Keratinocyte (primary cell): ENCODE measurements around the gene SH2D4B. TPM values are rescaled to one million over a fixed set of nuclear protein-coding genes. Genes with fewer than 3 reads are reported as not detected.
"Not testable (repeated sequence)": the region's sequence is repeated elsewhere in the genome, so short reads cannot be mapped to it uniquely, and the experiment has no call there.

Source experiments
- DNase-seq: peaks from one replicate; pipeline ENCODE4 v3.0.0-alpha.2; 2011; ENCODE audit warnings: low read depth, missing footprints, low spot score
- FAIRE-seq: peaks from 2 replicates; lab custom pipeline; 2011; peaks lifted over from hg19 to GRCh38; lab: Jason Lieb, UNC
- H2AFZ ChIP-seq: 2 replicates; pipeline ENCODE4 v1.6.0; 2012; ENCODE audit warnings: low read length, control low read depth, inconsistent platforms; ENCODE audit not compliant: control insufficient read depth
- H3K27ac ChIP-seq: 2 replicates; pipeline ENCODE4 v1.5.1; 2011; ENCODE audit warnings: low read length; ENCODE audit not compliant: control insufficient read depth, insufficient read depth
- H3K27me3 ChIP-seq: 3 replicates; pipeline ENCODE4 v1.6.0; 2011; ENCODE audit warnings: low read length; ENCODE audit not compliant: control insufficient read depth, insufficient read depth; ENCODE audit errors: extremely low read depth
- H3K36me3 ChIP-seq, 2 experiments: 2 replicates in 1 of 2; 3 replicates in 1 of 2; pipeline ENCODE4 v1.5.1; 2011; ENCODE audit warnings: low read length in 2 of 2, mild to moderate bottlenecking in 1 of 2; ENCODE audit not compliant: control insufficient read depth in 2 of 2, insufficient read depth in 2 of 2; ENCODE audit errors: extremely low read depth in 1 of 2
- H3K4me1 ChIP-seq: 3 replicates; pipeline ENCODE4 v1.5.1; 2011; ENCODE audit warnings: low read length; ENCODE audit not compliant: control insufficient read depth, insufficient read depth; ENCODE audit errors: extremely low read depth
- H3K4me2 ChIP-seq: 3 replicates; pipeline ENCODE4 v1.6.0; 2011; ENCODE audit warnings: low read depth, low read length; ENCODE audit not compliant: control insufficient read depth, insufficient read depth; ENCODE audit errors: extremely low read depth
- H3K4me3 ChIP-seq, 3 experiments: fragments of 200-600 bp in 1 of 3; sonication (generic) in 1 of 3; 2 replicates in 2 of 3; 3 replicates in 1 of 3; pipeline ENCODE4 v1.5.1; 2011 to 2016; ENCODE audit warnings: low read length in 3 of 3, mild to moderate bottlenecking in 3 of 3, control low read depth in 2 of 3, inconsistent platforms in 1 of 3, low read depth in 1 of 3, mixed read lengths in 1 of 3, mixed run types in 1 of 3, moderate library complexity in 1 of 3; ENCODE audit not compliant: control insufficient read depth in 2 of 3, insufficient read depth in 2 of 3; ENCODE audit errors: extremely low read depth in 1 of 3
- H3K79me2 ChIP-seq: 2 replicates; pipeline ENCODE4 v1.6.0; 2012; ENCODE audit warnings: low read length; ENCODE audit not compliant: control insufficient read depth, insufficient read depth
- H3K9ac ChIP-seq: 3 replicates; pipeline ENCODE4 v1.6.0; 2011; ENCODE audit warnings: low read length; ENCODE audit not compliant: control insufficient read depth, insufficient read depth; ENCODE audit errors: extremely low read depth
- H3K9me1 ChIP-seq: 3 replicates; pipeline ENCODE4 v1.6.0; 2011; ENCODE audit warnings: low read length; ENCODE audit not compliant: control insufficient read depth, insufficient read depth; ENCODE audit errors: extremely low read depth
- H3K9me3 ChIP-seq: 2 replicates; pipeline ENCODE4 v1.5.1; 2012; ENCODE audit warnings: low read depth, low read length; ENCODE audit not compliant: control insufficient read depth
- H4K20me1 ChIP-seq: 3 replicates; pipeline ENCODE4 v1.6.0; 2011; ENCODE audit warnings: low read length; ENCODE audit not compliant: control insufficient read depth, insufficient read depth; ENCODE audit errors: extremely low read depth
- CTCF ChIP-seq, 3 experiments: IDR thresholded peaks in 1 of 3; conservative IDR thresholded peaks in 1 of 3; optimal IDR thresholded peaks in 1 of 3; 2 replicates in 2 of 3; 3 replicates in 1 of 3; pipeline versions ENCODE3 to v1.5.1; 2011; ENCODE audit warnings: low read length in 3 of 3, mild to moderate bottlenecking in 3 of 3, moderate library complexity in 2 of 3, control low read depth in 1 of 3, inconsistent platforms in 1 of 3; ENCODE audit not compliant: insufficient read depth in 2 of 3; ENCODE audit errors: extremely low read depth in 1 of 3
- EZH2 ChIP-seq: IDR thresholded peaks from one replicate; pipeline ENCODE4 v1.6.1; 2012; ENCODE audit warnings: inconsistent platforms, mild to moderate bottlenecking, low read length, moderate library complexity
- dilution Hi-C: fragments of 300-500 bp; cut with MboI; formaldehyde crosslinking; loops from one replicate; pipeline ENCODE4 v1.7.0; 2020; ENCODE audit warnings: low sequenced_read_pairs; ENCODE audit not compliant: extremely low pct_ligation_motif_present
- polyA plus RNA-seq, 5 experiments: library from polyadenylated mRNA; depleted of rRNA in 3 of 5; stranded (reverse) in 3 of 5; stranded (forward) in 1 of 5; unstranded in 1 of 5; fragments of >200 nt; gene quantifications; 1 replicate in 1 of 5; 2 replicates in 3 of 5; 3 replicates in 1 of 5; pipeline versions ENCODE4 v1.2.1 to v1.2.3, GENCODE V29; 2011 to 2012; ENCODE audit warnings: missing spikeins in 2 of 5, low read depth in 1 of 5, low replicate concordance in 1 of 5

Gene SH2D4B
- polyA plus RNA-seq, 1 donor (not counting 4 experiments of a cell fraction or from before 2014, with no cell fraction given), result 0.22 TPM

- no peak for DNase-seq
- Histone ChIP-seq H4K20me1 (no peaks in the 10 kb centered on the region), H3K9me3 (no peaks in the 10 kb centered on the region), H3K27ac (no peak overlapping the region), H3K4me2 (no peak overlapping the region), H3K4me1 (peaks cover 3% of the 10 kb centered on the region), H3K9me1 (no peaks in the 10 kb centered on the region), H3K36me3 (no peaks in the 10 kb centered on the region), H3K4me3 (no peak overlapping the region), H3K27me3 (no peaks in the 10 kb centered on the region), H3K79me2 (no peaks in the 10 kb centered on the region), H3K9ac (no peak overlapping the region), H2AFZ (no peak overlapping the region)
- FAIRE-seq, result no peak
- dilution Hi-C loops, result no loop called here
- no peak for TF ChIP-seq EZH2
- TF ChIP-seq CTCF (optimal IDR thresholded peaks at IDR 0.05 in 1 of 3, IDR thresholded peaks at IDR 0.05 in 1 of 3, conservative IDR thresholded peaks at IDR 0.05 in 1 of 3; ENCODE audit: extremely low read depth in 1 of 3, insufficient read depth in 2 of 3, low read length in 3 of 3), result no peak
Measured at GRCh38 chr10:80530816-80531215, 6.9 kb upstream of the SH2D4B start.

DNA sequence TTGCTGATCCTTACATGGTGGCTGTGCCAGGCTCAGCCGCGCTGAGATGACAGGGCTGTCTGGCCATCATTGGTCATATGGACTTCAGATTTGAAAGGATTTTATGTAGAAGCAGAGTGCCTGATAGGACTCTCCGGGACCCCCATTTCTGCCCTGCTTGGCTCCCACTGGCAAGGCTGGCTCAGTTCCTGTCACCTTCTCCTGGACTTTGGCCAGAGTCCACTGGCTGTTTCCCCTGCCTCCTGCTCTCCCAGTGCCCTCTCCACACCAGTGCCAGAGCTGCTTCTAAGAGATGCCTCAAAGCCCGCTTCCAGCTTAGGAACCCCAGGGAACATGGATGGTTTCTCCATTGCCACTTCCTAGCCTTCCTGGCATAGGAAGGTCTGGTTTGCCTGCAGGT is 5.1 kb upstream of the SH2D4B start:
- FAIRE-seq (no peak), DNase-seq (no peak)
- no peaks in the 10 kb centered on the region for H3K27me3 ChIP-seq
- no peak overlapping the region for H3K4me3 ChIP-seq
- H4K20me1 ChIP-seq, result no peaks in the 10 kb centered on the region
- TF ChIP-seq CTCF (optimal IDR thresholded peaks at IDR 0.05 in 1 of 3, IDR thresholded peaks at IDR 0.05 in 1 of 3, conservative IDR thresholded peaks at IDR 0.05 in 1 of 3; ENCODE audit: extremely low read depth in 1 of 3, insufficient read depth in 2 of 3, low read length in 3 of 3) (no peak), EZH2 (no peak)
- peaks cover 3% of the 10 kb centered on the region for H3K4me1 ChIP-seq
- no peaks in the 10 kb centered on the region for H3K36me3 ChIP-seq
- no peaks in the 10 kb centered on the region for H3K79me2 ChIP-seq
- no peak overlapping the region for H3K4me2 ChIP-seq
- no peak overlapping the region for H3K9ac ChIP-seq
- H2AFZ ChIP-seq, result no peak overlapping the region
- no peaks in the 10 kb centered on the region for H3K9me3 ChIP-seq
- dilution Hi-C loops, result no loop called here
- H3K27ac ChIP-seq, result no peak overlapping the region
- H3K9me1 ChIP-seq, result no peaks in the 10 kb centered on the region

DNA sequence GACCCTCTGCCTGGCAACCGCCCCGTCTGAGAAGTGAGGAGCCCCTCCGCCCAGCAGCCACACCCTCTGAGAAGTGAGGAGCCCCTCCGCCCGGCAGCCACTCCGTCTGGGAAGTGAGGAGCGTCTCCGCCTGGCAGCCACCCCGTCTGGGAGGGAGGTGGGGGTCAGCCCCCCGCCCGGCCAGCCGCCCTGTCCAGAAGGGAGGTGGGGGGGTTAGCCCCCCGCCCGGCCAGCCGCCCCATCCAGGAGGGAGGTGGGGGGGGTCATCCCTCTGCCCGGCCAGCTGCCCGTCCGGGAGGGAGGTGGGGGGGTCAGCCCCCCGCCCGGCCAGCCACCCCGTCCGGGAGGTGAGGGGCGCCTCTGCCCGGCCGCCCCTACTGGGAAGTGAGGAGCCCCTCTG is 3.6 kb upstream of the SH2D4B start:
- H3K27me3 ChIP-seq, H3K9me3 ChIP-seq, H3K36me3 ChIP-seq, H3K4me2 ChIP-seq, H3K9me1 ChIP-seq, H3K4me3 ChIP-seq, H4K20me1 ChIP-seq, dilution Hi-C loops, H3K79me2 ChIP-seq, DNase-seq, H3K27ac ChIP-seq, H3K4me1 ChIP-seq, H3K9ac ChIP-seq, FAIRE-seq, H2AFZ ChIP-seq: not testable (repeated sequence)

DNA sequence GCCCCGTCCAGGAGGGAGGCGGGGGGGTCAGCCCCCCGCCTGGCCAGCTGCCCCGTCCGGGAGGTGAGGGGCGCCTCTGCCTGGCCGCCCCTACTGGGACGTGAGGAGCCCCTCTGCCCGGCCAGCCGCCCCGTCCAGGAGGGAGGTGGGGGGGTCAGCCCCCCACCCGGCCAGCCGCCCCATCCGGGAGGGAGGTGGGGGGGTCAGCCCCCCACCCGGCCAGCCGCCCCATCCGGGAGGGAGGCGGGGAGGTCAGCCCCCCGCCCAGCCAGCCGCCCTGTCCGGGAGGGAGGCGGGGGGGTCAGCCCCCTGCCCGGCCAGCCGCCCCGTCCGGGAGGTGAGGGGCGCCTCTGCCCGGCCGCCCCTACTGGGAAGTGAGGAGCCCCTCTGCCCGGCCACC is 3.1 kb upstream of the SH2D4B start:
- H4K20me1 ChIP-seq, H3K27ac ChIP-seq, H3K4me2 ChIP-seq, H3K9ac ChIP-seq, H3K9me3 ChIP-seq, H3K9me1 ChIP-seq, H3K27me3 ChIP-seq, FAIRE-seq, H3K4me1 ChIP-seq, H3K79me2 ChIP-seq, H3K36me3 ChIP-seq, H3K4me3 ChIP-seq, dilution Hi-C loops, H2AFZ ChIP-seq, DNase-seq: not testable (repeated sequence)
